Activated CD4-positive, alpha-beta T cell treated with anti-CD3 and anti-CD28 coated beads, Interleukin-2, Interleukin-4, amounts not matched to agents 100 ng/mL and 50 ng/mL, durations not matched to agents 16 hours and 8 hours (primary cell): Measurements from ENCODE around the gene TXNDC12.
A peak's percentile ranks its signal among the peaks of the same experiment; 100 is the strongest.

Experiments
- DNase-seq: peaks from one replicate; pipeline ENCODE4 v3.0.0-alpha.2; 2020; ENCODE audit warnings: low spot score

The TXNDC12 gene

GRCh38 chr1:51997974-51998382 lies 57.0 kb downstream of the TXNDC12 start:
- DNase-seq, result no peak

- DNase-seq, result peak; percentile 54
Measured at GRCh38 chr1:51990478-51990965, 64.5 kb downstream of the TXNDC12 start, which contains the start of gene RAB3B. RAB3B (minus strand) TSS chr1:51990700; CDS start chr1:51977117, 13,583 bp downstream.

GRCh38 chr1:51989582-51990477 lies 65.2 kb downstream of the TXNDC12 start:
- DNase-seq, result no peak

GRCh38 chr1:51988254-51988653 lies 66.7 kb downstream of the TXNDC12 start:
- DNase-seq, result no peak

GRCh38 chr1:51986718-51987117 lies 68.3 kb downstream of the TXNDC12 start:
- no peak for DNase-seq

GRCh38 chr1:51982161-51982560 lies 72.8 kb downstream of the TXNDC12 start:
- no peak for DNase-seq

GRCh38 chr1:51981555-51981954 lies 73.4 kb downstream of the TXNDC12 start:
- DNase-seq, result no peak

GRCh38 chr1:51978099-51978498 lies 76.9 kb downstream of the TXNDC12 start:
- no peak for DNase-seq

GRCh38 chr1:51976846-51977602 lies 78.0 kb downstream of the TXNDC12 start:
- DNase-seq, result no peak

- DNase-seq, result no peak
Measured at GRCh38 chr1:51973587-51974474, 81.2 kb downstream of the TXNDC12 start.
